Measurements from ENCODE around the gene CCDC158.
"Not testable (repeated sequence)": the region's sequence is repeated elsewhere in the genome, so short reads cannot be mapped to it uniquely, and the experiment has no call there.

The CCDC158 gene

DNA sequence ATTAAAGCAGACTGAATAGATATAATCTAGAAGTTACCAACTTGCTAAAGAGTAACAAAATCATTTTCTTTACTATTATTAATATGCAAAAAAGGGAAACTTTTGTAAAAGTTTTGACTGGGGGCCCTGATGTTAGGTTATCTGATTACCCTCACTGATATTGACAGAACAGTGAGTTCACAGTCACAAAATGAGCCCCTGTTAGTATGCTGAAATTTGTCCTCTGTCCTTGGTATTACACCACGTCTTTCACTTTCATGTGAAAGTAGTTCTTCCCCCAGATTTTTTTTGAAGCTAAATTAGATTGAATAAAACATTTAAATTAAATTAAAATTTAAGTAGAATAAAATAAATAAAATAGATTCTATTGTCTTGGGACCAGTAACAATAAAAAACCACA is 108.5 kb downstream of the CCDC158 start:
- DNase-seq (ENCODE audit: extremely low read depth in 1 of 2, low read depth in 1 of 2), result no peak

GRCh38 chr4:76311896-76312331 is 109.0 kb downstream of the CCDC158 start:
- no peak for DNase-seq (ENCODE audit: extremely low read depth in 1 of 2, low read depth in 1 of 2)

DNA sequence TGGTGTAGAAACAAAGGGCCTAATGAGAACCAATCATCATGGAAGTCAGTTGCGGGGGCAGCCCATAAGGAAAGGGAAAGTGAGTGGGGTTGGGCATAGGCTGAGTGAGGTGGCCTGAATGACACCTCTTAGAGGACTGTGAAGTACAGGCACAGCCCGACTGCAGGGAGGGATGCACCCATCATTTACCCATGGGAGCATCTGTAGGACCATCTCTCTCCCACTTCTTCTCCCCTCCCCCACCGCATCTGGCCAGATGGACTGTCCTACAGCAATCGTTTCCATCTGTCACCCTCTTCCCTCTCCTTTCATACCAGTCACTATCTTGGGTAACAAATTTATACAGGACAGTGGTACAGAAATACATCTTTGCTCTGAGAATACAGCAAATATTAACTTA is 110.3 kb downstream of the CCDC158 start:
- no peak for DNase-seq (ENCODE audit: extremely low read depth in 1 of 2, low read depth in 1 of 2)

DNA sequence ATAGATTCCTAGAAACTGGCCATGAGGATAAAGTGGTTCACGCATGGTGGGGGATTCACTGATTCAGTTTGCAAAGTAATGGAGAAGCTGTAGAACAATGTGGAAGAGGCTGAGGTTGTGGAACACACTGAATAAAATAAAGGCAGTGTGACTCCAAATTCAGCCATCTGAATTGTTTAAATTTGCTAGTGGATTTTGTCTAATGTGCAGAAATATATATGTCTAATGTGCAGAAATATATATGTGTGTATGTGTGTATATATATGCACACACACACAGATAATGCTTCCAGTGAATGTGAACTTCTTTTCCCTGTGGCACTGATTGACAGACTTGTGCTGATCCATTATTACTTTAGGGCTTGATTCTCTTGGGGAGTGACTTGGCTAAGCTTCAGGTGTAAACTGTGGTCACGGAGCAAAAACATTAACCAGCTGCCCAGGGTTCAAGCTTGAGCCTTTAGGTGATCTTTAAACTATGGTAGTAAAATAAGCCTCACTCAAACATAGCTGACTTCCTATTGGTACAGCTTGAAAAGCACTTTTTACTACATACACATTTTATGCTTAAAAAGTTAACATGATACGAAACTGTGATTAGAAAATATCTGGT is 110.9 kb downstream of the CCDC158 start:
- DNase-seq (ENCODE audit: extremely low read depth in 1 of 2, low read depth in 1 of 2), result no peak

DNA sequence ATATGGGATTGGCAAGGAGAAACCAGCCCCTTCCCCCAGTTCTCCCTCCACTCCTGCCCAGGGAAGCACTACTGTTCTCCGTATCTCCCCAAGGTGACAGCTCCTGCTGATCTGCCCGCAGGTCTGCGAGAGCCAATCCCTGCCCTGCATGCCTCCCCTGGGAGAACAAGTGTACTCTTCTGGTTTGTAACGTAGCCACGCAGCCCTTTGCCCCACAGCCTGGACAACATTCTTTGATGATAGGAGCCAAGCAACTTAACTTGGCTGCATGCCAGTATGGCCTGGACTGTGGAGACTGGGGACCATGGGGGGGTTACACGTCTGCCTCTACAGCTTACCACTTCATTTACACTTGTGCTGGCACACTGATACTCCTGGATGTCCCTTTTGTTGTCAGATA is 112.4 kb downstream of the CCDC158 start:
- no peak for DNase-seq (ENCODE audit: extremely low read depth in 1 of 2, low read depth in 1 of 2)

DNA sequence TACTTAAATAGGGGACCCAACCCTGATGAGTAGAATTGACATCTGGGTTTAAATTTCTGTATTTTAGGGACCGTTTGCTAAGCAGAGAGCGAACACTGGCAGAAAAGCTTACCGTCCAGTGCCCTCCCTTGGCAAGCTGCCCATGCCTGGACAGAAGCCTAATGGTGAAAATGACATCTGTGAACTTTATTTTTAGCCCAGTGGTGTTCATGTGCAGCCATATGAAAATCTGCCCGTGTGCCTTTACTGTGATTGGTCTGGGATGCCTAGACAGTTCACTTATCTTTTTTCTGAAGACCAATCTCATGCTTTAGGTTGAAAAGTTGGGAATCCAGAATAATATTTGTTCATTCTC is 113.3 kb downstream of the CCDC158 start:
- no peak for DNase-seq (ENCODE audit: extremely low read depth in 1 of 2, low read depth in 1 of 2)

GRCh38 chr4:76306882-76307659 is 113.9 kb downstream of the CCDC158 start:
- DNase-seq (ENCODE audit: extremely low read depth in 1 of 2, low read depth in 1 of 2), result no peak

DNA sequence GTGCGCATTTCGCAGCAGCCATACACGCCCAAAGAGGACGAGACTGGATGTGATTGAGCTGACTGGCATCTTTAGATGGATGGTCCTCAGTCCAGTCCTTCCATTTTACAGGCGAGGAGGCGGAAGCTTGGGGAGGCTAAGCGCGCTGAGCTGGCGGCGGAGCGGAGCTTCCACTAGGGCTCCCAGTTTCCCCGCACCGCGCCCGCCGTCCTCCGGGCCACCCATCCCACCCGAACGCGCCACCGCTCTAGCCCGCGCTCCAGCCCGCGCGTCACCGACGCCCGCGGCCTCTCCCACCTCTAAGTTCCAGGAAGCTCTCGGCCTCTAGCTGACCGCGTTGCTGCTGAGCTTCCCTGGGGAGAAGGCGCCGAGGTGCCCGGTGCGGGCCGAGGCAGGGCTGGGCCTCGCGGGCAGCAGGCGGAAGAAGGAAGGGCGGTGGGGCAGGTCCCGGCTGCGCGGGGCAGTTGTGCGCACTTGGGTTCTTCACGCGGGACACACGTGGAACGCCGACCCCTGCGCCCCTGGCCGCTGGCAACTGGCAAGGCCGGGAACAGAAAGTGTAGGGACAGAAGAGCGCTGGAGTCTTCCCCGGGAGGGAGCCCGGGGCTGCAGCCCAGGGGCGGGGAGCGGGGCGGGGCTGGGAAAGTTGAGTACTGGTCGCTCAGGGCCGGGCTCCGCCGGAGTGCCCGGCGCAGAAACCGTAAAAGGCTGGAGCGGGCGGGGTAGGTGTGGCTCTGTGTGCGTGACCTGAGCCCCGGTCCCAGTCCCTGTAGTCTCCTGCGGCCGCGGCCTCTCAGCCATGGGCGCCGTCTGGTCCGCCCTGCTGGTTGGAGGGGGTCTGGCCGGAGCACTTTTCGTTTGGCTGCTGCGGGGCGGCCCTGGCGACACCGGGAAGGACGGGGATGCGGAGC is 114.7 kb downstream of the CCDC158 start, which contains the start of gene STBD1:
STBD1 (plus strand) TSS at position 763 of the 911 bp plus-strand sequence; CDS start at position 800, 37 bp downstream.
- no peak for DNase-seq (ENCODE audit: extremely low read depth in 1 of 2, low read depth in 1 of 2)

DNA sequence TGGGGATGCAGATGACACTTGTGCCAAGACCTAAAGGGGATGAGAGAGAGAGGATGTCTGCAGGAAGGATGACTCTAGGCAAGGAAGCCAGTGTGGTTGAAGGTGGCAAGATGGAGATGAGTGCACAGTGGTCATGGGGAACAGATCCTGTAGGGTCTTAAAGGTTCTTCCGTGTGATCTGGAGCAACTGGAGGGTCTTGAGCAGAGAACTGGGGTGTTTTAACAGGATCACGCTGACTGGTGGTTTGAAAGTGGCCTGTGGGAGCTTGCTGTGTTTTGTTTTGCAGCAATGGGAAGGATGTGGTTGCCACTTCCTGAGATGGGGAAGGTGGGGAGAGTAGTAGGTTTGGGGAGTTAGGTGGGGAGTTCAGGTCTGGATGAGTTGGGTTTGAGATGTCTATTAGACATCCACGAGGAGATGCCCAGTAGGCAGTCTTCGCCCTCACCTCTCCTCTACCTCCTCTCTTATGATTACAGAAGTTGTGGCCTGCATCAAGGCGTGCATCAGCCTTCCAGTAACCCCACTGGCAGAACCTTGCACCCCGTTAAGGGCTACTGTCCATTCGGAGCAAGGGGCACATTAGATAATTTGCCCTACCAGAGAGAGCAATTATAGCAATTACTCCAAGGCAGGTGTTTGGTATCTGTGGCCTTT is 115.8 kb downstream of the CCDC158 start:
- no peak for DNase-seq (ENCODE audit: extremely low read depth in 1 of 2, low read depth in 1 of 2)

GRCh38 chr4:76302826-76303438 is 118.0 kb downstream of the CCDC158 start:
- DNase-seq (ENCODE audit: extremely low read depth in 1 of 2, low read depth in 1 of 2), result no peak

DNA sequence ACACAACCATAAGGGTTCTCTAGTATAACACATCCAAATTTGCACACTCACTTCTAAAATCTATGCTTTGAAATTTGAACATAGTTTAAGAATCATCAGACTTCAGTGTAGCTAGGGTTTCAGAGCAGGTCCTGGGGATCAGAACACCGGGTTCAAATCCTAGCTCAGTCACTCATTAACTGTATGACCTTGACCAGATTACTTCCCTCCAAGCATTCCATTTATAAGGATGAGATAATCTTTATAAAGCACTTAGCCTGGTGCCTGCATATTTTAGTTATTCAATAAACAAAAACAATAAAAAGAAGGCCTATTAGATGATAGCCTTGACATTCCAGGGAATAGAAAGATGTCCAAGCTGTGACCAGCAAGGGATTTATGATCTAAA is 119.2 kb downstream of the CCDC158 start:
- no peak for DNase-seq (ENCODE audit: extremely low read depth in 1 of 2, low read depth in 1 of 2)

GRCh38 chr4:76301068-76301774 is 119.7 kb downstream of the CCDC158 start:
- no peak for DNase-seq (ENCODE audit: extremely low read depth in 1 of 2, low read depth in 1 of 2)

- DNase-seq (ENCODE audit: extremely low read depth in 1 of 2, low read depth in 1 of 2), result no peak
These were observed 120.9 kb downstream of the CCDC158 start for GRCh38 chr4:76300012-76300411.

DNA sequence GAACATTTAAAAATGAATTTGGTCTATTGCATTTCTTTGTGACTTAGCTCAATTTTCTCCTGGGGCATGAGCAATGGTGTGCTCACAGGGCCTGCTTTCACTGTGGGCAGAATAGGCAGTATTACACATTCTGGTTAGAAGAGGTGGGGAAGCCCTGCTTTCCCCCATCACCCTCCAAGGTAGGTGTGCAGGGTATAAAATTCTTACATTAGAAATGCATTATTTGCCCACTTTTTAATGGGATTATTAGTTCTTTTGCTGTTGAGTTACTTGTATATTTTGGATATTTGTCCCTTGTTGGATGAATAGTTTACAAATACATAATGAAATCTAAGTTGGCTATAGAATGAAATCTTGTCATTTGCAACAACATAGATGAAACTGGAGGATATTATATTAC is 122.7 kb downstream of the CCDC158 start:
- DNase-seq (ENCODE audit: extremely low read depth in 1 of 2, low read depth in 1 of 2), result no peak

DNA sequence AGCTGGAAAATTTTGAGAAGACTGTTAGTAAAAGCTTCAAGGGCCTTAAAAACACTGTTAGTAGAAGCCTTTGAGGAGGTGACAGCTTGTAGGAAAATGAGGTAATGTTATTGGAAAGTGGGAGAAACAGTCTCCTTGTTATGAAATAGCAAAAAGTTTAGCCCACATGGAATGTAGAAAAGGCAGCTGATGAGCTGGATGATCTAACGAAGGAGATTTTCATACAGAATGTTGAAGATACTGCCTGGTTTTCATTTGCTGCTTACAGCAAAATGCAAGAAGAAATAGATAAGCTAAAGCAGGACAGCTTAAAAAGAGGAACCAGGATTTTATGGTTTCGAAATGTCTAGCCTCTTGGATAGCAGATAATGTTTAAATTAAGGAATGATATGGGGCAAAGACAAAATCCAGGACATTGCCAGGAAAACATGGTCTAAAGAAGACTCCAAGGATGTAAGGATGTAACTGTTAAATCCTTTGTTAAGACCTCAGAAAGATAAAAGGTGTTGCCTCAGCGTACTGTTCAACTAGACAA is 124.6 kb downstream of the CCDC158 start:
- DNase-seq (ENCODE audit: extremely low read depth in 1 of 2, low read depth in 1 of 2), result no peak

DNA sequence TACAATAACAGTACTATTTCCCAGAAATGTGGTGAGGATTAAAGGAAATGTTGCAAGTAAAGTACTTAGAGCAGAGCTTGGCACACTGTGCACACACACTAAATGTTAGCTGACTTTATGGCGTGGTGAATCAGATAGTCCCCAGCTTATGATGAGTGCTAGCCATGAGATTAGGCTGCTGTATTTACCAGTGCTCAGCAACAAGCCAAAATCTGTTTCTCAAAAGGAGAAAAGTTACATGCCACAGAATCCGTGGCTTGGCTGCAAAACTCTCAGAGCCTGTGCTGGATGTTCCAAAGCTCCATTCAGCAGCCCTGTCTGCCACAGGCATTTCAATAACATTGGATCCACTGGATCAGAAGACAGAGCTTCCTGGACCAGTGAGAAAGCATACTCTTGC is 127.2 kb downstream of the CCDC158 start:
- DNase-seq (ENCODE audit: extremely low read depth in 1 of 2, low read depth in 1 of 2), result no peak

- no peak for DNase-seq (ENCODE audit: extremely low read depth in 1 of 2, low read depth in 1 of 2)
These were observed 128.2 kb downstream of the CCDC158 start for GRCh38 chr4:76292730-76293129.

- DNase-seq (ENCODE audit: extremely low read depth in 1 of 2, low read depth in 1 of 2), result not testable (repeated sequence)
These were observed 133.1 kb downstream of the CCDC158 start for GRCh38 chr4:76287811-76288210.

DNA sequence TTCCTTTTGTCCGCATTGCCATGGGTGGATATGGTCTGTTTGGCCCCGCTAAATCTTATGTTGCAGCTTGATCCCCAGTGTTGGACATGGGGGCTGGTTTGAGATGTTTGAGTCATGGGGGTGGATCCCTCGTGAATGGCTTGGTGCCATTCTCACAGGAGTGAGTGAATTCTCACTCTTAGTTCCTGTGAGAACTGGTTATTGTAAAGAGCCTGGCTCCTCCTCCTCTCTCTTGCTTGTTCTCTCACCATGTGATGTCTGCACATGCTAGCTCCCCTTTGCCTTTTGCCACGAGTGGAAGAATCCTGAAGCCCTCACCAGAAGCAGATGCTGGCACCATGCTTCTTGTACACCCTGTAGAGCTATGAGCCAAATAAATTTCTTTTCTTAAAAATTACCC is 137.0 kb downstream of the CCDC158 start:
- DNase-seq (ENCODE audit: extremely low read depth in 1 of 2, low read depth in 1 of 2), result no peak
